Measurements from ENCODE around the gene EMILIN3. TPM values are rescaled to one million over a fixed set of nuclear protein-coding genes. Genes with fewer than 3 reads are reported as not detected.

The EMILIN3 gene
- total and polyA plus RNA-seq, 2 of the 8 experiments (the other 6 are each of a cell fraction or from before 2014, with no cell fraction given), result 3.8 to 5.2 TPM

DNA sequence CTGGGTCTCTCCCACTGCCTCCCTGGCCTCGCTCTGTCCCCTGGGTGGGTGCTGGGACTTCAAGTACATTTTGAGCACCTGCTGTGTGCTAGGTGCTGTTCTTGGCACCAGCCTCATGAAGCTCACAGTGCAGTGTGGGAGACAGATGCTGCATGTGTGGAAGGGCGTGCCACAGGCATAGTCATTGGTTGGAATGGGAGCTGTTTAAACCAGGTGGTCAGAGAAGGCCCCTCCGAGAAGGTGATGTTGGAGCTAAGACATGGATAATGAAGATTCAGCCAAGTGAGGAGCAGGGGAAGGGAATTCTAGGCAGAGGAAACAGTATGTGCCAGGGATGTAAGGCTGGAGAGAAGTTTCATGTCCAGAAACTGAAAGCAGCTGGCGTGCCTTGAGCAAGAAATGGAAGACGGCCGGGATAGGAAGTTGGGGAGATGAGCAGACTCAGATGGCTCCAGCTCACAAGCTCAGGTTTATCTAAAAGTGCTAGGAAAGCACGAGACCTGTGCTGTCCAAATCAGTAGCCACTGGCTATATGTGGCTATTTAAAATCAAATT lies 16.1 kb downstream of the EMILIN3 start (continued):
- TF ChIP-seq SUZ12 (IDR thresholded peaks at IDR 0.05; ENCODE audit: low read length) (no peak), EGR1 (IDR thresholded peaks at IDR 0.05; ENCODE audit: borderline replicate concordance, low read depth, low read length) (no peak), RXRA (IDR thresholded peaks at IDR 0.05; ENCODE audit: insufficient read depth, low read depth, low read length) (no peak), TEAD4 (IDR thresholded peaks at IDR 0.05; ENCODE audit: low read depth, low read length) (no peak), NANOG (IDR thresholded peaks at IDR 0.05; ENCODE audit: insufficient read depth, low read depth, low read length, poor library complexity, severe bottlenecking) (no peak)
- TF ChIP-seq, protein P1, sequence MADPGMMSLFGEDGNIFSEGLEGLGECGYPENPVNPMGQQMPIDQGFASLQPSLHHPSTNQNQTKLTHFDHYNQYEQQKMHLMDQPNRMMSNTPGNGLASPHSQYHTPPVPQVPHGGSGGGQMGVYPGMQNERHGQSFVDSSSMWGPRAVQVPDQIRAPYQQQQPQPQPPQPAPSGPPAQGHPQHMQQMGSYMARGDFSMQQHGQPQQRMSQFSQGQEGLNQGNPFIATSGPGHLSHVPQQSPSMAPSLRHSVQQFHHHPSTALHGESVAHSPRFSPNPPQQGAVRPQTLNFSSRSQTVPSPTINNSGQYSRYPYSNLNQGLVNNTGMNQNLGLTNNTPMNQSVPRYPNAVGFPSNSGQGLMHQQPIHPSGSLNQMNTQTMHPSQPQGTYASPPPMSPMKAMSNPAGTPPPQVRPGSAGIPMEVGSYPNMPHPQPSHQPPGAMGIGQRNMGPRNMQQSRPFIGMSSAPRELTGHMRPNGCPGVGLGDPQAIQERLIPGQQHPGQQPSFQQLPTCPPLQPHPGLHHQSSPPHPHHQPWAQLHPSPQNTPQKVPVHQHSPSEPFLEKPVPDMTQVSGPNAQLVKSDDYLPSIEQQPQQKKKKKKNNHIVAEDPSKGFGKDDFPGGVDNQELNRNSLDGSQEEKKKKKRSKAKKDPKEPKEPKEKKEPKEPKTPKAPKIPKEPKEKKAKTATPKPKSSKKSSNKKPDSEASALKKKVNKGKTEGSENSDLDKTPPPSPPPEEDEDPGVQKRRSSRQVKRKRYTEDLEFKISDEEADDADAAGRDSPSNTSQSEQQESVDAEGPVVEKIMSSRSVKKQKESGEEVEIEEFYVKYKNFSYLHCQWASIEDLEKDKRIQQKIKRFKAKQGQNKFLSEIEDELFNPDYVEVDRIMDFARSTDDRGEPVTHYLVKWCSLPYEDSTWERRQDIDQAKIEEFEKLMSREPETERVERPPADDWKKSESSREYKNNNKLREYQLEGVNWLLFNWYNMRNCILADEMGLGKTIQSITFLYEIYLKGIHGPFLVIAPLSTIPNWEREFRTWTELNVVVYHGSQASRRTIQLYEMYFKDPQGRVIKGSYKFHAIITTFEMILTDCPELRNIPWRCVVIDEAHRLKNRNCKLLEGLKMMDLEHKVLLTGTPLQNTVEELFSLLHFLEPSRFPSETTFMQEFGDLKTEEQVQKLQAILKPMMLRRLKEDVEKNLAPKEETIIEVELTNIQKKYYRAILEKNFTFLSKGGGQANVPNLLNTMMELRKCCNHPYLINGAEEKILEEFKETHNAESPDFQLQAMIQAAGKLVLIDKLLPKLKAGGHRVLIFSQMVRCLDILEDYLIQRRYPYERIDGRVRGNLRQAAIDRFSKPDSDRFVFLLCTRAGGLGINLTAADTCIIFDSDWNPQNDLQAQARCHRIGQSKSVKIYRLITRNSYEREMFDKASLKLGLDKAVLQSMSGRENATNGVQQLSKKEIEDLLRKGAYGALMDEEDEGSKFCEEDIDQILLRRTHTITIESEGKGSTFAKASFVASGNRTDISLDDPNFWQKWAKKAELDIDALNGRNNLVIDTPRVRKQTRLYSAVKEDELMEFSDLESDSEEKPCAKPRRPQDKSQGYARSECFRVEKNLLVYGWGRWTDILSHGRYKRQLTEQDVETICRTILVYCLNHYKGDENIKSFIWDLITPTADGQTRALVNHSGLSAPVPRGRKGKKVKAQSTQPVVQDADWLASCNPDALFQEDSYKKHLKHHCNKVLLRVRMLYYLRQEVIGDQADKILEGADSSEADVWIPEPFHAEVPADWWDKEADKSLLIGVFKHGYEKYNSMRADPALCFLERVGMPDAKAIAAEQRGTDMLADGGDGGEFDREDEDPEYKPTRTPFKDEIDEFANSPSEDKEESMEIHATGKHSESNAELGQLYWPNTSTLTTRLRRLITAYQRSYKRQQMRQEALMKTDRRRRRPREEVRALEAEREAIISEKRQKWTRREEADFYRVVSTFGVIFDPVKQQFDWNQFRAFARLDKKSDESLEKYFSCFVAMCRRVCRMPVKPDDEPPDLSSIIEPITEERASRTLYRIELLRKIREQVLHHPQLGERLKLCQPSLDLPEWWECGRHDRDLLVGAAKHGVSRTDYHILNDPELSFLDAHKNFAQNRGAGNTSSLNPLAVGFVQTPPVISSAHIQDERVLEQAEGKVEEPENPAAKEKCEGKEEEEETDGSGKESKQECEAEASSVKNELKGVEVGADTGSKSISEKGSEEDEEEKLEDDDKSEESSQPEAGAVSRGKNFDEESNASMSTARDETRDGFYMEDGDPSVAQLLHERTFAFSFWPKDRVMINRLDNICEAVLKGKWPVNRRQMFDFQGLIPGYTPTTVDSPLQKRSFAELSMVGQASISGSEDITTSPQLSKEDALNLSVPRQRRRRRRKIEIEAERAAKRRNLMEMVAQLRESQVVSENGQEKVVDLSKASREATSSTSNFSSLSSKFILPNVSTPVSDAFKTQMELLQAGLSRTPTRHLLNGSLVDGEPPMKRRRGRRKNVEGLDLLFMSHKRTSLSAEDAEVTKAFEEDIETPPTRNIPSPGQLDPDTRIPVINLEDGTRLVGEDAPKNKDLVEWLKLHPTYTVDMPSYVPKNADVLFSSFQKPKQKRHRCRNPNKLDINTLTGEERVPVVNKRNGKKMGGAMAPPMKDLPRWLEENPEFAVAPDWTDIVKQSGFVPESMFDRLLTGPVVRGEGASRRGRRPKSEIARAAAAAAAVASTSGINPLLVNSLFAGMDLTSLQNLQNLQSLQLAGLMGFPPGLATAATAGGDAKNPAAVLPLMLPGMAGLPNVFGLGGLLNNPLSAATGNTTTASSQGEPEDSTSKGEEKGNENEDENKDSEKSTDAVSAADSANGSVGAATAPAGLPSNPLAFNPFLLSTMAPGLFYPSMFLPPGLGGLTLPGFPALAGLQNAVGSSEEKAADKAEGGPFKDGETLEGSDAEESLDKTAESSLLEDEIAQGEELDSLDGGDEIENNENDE (IDR thresholded peaks at IDR 0.05; ENCODE audit: insufficient replicate concordance, low read length), result no peak

Data from H1 (cell line).